ENCODE measurements around the gene TNFRSF14.

DNA sequence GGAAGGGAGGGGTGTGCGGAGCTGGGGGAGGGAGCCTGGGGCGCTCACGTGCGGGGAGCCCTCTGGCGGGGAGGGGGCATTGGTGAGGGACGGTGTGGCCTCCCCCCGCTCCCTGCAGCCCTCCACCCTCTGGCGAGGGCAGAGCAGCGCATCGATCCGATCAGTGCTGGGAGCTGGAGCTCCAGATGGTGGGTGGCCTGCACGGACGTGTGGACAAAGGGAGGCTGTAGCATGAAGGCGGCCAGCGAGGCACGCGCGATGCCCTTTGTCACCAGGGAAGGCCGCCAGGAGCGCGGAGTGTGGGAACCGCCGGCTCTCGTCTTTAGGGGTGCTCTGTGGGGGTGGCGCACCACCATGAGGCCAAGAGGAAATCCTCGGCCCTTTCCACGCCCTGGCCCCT is 20.7 kb upstream of the TNFRSF14 start:
- TF ChIP-seq, protein P1, sequence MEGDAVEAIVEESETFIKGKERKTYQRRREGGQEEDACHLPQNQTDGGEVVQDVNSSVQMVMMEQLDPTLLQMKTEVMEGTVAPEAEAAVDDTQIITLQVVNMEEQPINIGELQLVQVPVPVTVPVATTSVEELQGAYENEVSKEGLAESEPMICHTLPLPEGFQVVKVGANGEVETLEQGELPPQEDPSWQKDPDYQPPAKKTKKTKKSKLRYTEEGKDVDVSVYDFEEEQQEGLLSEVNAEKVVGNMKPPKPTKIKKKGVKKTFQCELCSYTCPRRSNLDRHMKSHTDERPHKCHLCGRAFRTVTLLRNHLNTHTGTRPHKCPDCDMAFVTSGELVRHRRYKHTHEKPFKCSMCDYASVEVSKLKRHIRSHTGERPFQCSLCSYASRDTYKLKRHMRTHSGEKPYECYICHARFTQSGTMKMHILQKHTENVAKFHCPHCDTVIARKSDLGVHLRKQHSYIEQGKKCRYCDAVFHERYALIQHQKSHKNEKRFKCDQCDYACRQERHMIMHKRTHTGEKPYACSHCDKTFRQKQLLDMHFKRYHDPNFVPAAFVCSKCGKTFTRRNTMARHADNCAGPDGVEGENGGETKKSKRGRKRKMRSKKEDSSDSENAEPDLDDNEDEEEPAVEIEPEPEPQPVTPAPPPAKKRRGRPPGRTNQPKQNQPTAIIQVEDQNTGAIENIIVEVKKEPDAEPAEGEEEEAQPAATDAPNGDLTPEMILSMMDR (conservative IDR thresholded peaks at IDR 0.05), result no peak
- TF ChIP-seq ZFX (IDR thresholded peaks at IDR 0.05), result no peak
